NCI-H2171 (cell line): ENCODE measurements around the gene FNBP1.
"Not testable (repeated sequence)": the region's sequence is repeated elsewhere in the genome, so short reads cannot be mapped to it uniquely, and the experiment has no call there.

Experiments
- DNase-seq: peaks from one replicate; lab custom pipeline; 2025; lab: John Stamatoyannopoulos, UW

FNBP1 gene

DNA sequence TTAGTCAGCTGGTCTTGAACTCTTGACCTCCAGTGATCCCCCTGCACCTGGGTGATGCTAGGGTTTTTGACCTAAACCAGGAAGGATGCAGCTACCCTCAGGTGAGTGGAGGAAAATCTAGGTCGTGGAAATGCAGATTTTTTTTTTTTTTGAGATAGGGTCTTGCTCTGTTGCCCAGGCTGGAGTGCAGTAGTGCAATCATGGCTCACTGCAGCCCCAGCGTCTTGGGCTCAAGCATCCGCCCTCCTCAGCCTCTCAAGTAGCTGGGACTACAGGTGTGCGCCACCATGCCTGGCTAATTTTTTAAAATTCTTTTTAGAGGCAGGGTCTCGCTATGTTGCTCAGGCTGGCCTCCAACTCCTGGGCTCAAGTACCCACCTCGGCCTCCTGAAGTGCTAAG is 51.9 kb downstream of the FNBP1 start:
- not testable (repeated sequence) for DNase-seq

DNA sequence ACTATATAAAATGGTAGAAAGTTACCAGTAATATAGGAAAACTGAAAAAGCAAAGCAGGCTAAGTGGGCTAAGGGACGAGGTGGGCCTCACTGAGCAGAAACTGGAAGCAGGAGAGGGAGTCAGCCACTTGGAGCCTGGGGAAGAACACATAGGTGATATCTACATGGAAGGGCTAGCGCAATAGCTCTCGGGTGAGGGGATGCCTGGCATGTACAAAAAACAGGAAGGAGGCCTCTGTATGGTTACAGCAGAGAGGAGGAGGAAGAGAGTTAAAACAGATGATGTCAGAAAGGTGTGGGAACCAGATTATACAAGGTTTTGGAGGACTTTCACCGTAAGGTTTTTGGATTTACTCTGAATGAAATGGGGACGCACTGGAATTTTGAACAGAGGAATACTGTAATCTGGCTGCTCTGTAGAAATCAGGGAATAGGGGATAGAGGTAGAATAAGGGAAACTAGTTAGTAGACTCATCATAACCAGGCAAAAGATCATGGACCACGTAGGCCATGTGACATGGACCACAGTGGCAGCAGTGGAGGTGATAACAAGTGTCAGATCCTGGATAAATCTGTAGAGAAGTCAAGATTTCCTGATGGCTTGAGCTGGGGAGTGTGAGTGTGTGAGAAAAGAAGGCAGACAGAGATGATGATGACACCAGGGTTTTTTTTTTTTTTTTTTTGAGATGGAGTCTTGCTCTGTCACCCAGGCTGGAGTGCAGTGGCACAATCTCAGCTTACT is 52.5 kb downstream of the FNBP1 start:
- no peak for DNase-seq

DNA sequence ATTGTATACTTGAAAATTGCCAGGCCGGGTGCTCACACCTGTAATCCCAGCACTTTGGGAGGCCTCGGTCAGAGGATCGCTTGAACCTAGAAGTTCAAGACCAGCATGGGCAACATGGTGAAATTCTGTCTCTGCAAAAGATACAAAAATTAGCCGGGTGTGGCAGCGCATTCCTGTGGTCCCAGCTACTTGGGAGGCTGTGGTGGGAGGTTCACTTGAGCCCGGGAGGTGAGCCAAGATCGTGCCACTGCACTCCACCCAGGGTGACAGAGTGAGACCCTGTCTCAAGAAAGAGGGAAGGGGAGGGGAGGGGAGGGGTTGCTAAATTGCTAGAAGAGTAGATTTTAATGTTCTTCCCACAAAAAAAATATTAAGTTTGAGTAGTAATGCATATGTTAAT is 53.2 kb downstream of the FNBP1 start:
- DNase-seq: no peak

DNA sequence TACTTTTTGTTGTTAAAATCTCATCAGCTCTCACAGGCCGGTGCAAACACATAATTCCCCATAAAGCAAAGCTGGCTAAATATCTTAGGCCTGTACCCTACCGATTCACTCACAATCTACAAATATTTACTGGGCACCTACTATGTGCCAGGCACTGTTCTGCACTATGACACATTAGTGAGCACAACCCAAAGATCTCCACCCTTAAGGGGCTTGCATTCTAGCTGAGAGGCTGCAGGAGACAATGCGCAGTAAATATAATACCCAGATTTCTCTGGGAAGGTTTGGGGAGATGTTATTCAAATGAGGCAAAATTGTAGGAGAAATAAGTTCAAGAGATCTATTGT is 53.7 kb downstream of the FNBP1 start:
- DNase-seq: no peak

DNA sequence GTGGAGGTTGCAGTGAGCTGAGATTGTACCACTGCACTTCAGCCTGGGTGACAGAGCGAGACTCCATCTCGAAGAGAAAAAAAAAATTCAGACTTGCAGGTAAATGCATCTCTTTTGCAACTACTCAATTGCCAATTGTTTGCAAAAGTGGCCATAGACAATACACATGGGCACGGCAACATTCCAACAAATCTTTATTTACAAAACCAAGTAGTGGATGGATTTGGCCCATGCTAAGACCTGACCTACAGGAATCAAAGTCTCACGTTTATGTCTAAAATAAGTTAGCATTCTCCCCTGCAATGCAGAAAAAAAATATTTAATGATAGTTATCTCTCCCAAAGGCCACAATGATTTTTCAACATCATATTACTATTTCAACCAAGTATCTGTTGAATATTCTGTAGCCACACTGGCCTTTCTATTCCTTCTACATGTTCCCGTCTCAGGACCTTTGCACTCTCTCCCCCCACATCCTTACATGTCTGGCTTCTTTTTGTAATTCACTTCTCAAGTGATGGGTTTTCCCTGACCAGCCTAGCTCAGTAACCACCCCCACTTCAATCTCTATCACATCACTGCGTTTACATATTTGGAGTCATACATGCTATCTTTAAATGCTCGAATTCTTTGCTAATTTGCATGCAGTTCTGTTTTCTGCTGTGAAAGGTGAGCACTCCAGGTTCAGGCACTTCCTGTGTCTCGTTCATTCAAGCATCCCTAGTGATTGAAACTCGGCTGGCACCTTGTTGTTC is 54.2 kb downstream of the FNBP1 start:
- DNase-seq: no peak

DNA sequence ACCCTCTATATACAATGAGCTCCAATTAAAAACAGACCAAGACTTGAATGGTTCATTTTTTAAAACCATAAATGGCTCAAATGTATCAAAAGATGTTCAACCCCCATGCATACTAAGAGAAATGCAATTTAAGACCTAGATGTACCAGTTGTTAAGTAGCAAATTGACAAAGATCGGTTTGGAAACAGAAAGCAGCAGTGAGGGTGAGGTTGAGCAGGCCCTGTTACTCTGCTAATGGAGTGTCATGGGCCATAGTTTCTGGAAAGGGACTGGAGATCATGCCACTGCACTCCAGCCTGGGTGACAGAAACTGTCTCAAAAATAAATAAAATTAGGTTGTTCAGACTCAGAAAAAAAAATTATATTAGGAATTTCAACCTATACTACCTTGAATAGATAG is 55.0 kb downstream of the FNBP1 start:
- no peak for DNase-seq

DNA sequence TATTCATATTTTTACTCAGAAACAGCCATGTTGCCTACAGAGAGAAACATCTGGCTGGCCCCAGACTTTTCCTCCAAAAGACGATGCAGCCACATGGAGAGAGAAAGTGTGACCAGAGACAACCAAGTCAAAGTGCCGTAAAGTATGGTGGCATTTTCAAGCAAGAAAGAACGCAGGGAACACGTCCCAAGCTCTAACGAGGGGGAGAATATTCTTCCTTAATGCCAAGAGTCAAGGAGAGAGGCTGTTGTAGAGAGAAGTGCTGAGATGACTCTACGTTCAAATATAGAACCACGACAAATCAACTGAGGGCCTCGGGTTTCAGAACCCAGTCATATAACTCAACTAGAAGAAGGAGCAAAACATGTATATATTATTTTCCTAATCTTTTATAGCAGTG is 55.9 kb downstream of the FNBP1 start:
- no peak for DNase-seq

DNA sequence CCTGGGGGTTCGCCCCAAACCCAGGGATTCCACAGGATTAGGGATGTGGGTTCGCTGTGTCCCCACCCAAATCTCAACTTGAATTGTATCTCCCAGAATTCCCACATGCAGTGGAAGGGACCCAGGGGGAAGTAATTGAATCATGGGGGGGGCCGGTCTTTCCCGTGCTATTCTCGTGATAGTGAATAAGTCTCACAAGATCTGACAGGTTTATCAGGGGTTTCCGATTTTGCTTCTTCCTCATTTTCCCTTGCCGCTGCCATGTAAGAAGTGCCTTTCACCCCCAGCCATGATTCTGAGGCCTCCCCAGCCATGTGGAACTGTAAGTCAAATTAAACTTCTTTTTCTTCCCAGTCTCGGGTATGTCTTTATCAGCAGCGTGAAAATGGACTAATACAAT is 58.4 kb downstream of the FNBP1 start:
- DNase-seq: not testable (repeated sequence)

DNA sequence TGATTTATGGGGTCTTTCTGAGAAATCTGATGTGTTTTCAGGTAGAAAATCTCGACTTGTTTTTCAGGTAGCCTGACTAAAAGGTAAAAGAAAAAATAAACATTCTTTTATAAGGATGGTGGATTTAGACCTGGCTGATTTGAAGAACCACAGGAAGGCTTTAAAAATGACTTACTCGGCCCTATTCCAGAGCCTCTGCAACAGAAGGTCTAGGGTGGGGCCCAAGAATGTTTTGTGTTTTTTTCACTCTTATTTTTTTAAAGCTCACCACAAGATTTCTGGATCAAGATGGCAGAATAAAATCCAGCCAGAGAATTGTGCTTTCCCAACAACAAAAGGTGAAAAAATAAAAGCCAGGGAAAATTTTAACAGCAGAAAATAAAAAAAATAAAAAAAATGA is 59.1 kb downstream of the FNBP1 start:
- no peak for DNase-seq

DNA sequence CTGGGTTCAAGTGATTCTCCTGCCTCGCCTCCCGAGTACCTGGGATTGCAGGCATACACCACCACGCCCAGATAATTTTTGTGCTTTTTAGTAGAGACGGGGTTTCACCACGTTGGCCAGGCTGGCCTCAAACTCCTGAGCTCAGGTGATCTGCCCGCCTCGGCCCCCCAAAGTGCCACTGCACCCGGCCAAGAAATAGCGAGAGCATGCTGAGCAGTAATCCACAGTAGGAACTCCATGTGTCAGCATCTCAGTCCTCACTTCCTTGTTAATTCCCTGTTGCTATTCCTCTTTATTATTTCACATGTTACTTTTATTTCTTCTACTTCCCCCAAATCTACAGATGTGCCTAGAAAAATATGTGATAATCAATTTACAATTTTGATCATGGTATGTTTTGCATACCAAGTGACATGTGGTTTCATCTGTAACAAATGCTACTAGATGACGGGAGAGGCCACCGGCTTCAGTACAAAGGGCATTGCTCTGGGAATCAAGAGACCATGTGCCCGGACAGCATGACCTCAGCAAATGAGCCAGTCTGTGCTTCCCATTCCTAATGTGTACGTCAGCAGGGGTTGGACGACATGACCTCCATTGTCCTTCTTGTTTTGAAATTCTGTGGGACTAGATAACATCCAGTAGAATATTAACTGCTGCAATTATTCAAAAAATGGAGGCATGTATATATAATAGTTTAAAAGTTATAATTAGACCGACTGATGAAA is 61.6 kb downstream of the FNBP1 start:
- DNase-seq: no peak

DNA sequence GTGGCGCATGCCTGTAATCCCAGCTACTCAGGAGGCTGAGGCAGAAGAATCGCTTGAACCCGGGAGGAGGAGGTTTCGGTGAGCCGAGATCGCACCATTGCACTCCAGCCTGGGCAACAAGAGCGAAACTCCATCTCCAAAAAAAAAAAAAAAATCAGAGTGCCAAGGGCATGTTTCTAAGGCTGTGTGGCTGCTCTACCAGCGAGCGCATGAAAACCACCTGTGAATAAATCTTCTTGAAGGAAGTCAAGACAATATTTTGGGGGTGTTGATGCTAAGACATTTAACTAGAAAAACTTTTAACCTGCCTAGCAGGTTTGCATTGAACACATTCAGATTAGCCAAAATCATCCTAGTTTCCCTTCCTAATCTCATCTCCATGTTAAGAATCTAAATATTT is 62.8 kb downstream of the FNBP1 start:
- DNase-seq: not testable (repeated sequence)

DNA sequence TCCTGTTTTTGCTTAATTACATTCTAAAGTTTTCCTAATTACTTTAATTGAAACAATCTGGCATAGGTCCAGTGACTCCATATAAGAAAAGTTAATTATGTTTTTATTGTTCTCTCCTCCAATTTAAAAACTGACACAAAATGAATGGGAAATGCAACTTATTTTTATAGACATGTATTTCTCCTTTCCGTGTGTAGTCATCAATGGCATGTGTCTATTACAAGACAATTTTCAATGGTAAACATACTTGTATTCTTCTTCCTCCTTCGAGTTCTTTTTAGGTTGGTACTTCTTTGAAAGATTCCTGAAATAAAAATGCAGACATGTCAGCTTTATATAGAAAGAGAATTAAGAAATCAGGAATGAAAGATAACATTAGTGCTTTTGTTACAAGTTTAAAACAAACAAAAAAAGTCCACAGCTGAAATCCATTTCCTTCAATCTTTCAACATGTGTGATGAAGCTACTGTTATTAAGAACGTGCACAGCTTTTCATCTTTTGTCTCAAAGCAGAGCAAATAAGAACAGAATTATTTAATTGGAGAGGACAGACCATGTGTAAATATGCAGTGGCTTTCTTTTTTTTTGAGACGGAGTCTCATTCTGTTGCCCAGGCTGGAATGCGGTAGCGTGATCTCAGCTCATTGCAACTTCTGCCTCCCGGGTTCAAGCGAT is 63.8 kb downstream of the FNBP1 start:
- DNase-seq: no peak

DNA sequence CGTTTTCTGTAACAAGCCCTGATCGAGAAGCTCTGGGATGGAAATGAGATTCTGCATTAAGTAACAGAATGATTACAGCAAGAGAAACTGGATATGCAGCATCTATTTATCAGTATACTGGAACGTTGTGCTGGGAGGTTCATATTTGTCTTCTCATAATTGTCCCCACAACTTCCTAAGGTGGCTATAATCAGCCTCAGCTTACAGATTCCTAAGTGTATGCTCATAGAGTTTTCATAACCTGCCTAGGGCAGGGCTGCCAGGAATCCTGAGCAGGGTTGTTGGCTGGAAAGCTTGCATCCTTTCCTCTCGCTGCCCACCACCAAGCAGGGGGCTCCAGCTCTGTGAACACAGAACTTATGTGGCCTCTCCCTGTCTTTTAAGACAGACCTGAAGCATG is 70.2 kb downstream of the FNBP1 start:
- DNase-seq: no peak

DNA sequence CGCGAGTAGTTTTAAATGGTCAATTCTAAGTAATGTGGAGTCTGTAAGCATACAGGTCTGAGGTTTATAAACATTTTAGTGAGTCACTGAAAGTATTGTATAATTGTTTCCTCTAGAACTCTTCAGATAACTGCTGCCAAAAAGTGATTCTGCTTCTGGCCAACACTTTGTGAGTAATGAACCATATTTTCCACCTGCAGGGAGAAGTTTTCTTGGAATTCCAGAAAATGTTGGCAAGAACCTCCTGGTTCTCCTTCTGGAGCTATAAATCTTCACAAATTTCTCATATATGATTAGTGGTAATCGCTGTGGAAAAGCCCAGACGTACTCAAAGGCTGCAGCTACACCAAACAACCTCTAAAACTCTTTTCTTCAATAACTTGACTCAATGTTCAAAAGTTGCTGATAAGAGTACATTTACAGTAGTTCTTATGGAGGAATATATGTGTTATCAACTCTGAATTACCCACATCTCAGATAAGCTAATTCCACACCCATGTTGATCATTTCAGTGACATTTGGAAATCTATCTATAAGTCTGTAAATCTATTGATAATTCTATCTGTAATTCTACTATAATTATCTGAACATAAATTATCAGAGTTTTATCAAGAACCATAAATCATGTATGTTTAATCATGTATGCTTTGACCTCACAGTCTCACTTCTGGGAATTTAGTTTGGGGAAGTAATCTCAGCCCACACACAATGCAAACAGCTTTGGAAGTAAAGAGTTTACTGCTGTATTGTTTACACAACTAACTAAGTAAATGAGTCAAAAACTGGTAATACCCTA is 74.1 kb downstream of the FNBP1 start:
- no peak for DNase-seq

DNA sequence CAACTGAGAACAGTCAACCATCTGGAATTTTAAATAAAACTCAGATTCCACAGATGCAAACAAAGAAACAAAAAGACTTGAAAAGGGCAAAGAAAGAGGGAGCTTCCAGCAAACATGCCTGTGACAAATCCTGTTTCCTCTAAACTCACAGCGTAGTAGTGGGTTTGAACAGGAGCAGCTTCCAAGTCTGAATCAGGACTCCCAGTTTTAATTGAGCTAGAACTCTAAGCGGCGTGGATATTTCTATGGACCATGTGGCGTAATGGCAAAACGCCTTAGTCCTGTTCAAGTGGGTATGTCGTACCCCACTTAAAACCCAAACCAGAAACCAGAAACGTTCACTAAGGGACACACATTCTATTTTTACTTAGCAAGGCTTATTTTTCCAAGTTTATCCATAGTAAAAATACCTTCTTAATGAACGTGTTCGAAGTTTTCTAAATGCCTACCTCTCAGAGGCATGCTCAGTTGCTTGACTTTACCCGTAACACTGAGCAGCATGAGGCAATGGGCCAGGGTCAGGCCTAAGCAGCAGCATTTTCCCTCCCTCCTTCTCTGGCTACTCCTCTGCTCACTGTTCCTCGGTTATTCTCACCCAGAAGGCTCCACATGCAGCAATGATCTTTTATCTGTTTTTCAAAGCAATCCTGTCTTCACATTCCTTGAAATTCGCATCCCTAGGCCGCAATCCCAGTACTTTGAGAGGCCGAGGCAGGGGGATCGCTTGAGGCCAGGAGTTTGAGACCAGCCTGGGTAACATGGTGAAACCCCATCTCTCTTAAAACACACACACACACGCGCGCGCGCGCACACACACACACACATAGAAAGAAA is 77.9 kb downstream of the FNBP1 start:
- no peak for DNase-seq

DNA sequence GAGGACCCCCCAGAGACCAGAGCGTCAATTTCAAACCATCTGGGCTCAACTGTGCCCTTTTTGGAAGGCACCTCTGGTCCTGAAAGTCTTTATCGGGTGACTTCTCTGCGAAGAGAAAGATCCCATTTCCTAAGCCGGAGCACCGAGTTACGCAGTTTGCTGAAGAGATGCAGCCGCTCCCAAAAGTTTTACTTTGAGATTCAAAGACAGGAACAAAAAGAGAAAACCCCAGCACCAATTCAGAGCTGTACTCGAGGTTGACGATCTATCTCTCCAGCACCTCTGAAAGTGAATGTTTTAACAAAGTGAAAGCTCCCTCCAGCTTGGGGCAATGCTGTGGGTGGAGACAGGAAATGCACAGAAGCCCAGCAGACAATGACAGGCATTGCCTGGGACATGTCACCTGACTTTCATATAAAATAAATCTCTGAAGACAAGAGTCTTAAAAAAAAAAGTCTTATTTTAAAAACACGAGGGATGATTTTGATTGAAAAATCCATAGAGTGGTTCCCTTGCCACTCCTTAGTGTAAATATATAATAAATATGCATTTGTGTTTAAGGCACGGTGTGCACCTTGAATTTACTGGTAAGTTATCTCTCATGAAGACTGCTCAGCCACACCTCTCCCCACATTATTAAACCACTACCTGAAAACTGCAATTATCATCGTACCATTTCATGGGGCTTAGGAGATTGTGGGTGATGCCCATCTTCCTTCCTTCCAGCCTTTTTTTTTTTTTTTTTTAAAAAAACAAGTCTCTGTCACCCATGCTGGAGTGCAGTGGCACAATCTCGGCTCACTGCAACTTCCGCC is 79.9 kb downstream of the FNBP1 start:
- no peak for DNase-seq

DNA sequence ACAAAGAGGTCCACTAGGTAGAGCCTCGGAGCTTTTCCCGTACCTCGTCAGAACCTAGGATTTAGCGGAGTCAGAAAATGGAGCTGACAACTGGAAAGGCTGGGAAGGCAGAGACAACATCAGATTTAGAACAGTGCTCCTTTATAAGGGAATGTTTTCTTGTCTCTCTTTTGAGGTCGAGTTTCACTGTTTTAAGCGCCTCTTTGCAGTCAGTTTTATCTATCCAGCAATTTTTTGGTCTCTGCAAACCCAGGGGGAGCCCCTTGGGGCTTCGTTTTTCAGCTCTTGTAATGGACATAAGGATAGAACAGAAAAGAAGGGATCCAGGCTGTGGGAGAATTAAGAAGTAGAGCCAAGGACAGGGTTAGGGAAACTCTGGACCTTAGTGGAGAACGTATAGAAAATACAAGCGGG is 80.5 kb downstream of the FNBP1 start:
- no peak for DNase-seq

DNA sequence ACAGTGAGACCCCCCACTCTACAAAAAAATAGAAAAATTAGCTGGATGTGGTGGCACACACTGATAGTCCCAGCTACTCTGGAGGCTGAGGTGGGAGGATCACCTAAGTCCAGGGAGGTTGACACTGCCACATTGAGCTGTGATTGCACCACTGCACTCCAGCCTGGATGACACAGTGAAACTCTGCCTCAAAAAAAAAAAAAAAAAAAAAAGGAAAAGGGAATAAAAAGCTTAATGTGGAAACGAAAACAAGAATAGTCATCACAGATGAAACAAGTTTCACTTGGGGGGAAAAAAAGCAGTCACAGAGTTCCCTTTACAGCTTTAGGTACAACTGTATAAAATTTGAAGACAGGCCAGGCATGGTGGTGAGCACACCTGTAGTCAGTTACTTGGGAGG is 84.2 kb downstream of the FNBP1 start:
- no peak for DNase-seq

DNA sequence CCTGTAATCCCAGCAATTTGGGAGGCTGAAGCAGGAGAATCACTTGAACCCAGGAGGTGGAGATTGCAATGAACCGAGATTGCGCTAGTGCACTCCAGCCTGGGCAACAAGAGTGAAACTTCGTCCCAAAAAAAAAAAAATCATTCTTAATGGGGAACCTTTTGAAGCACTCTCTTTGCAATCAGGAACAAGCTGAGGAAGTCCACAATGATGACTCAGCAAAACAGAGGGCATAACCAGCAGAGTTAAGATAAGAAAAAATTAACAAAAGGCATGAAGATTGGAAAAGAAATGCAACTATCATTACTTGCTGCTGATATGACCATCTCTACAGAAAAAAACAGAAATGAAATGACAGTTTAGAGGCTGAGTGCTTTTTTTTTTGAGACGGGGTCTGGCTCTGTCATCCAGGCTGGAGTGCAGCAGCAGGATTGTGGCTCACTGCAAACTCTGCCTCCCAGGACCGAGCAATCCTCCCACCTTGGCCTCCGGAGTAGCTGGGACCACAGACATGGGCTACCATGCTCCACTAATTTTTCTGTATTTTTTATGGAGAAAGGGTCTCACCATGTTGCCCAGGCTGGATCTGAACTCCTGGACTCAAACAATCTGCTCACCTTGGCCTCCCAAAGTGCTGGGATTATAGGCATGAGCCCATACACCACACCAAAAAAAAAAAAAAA is 88.0 kb downstream of the FNBP1 start:
- no peak for DNase-seq
